Activated T-helper 2 cell treated with anti-CD3 and anti-CD28 coated beads, Interferon-gamma antibody, Interleukin-2, Interleukin-4, amounts not matched to agents 10 μg/mL and 5 μg/mL and 100 μg/mL, durations not matched to agents 14 hours and 24 hours and 36 hours (primary cell): ENCODE results near the gene EML5. TPM values are rescaled to one million over a fixed set of nuclear protein-coding genes. Genes with fewer than 3 reads are reported as not detected.

Experiments used
- DNase-seq: peaks from one replicate; pipeline ENCODE4 v3.0.0; 2021; ENCODE audit warnings: low spot score
- H3K27ac Mint-ChIP-seq: one replicate; pipeline ENCODE4 v1.8.0; 2021; ENCODE audit warnings: mixed read lengths
- H3K27me3 Mint-ChIP-seq: one replicate; pipeline ENCODE4 v1.8.0; 2021; ENCODE audit warnings: low read depth, mixed read lengths
- H3K36me3 Mint-ChIP-seq: one replicate; pipeline ENCODE4 v1.8.0; 2021; ENCODE audit warnings: low read depth, mixed read lengths
- H3K4me1 Mint-ChIP-seq: one replicate; pipeline ENCODE4 v1.8.0; 2021; ENCODE audit warnings: low read depth, mixed read lengths
- H3K4me3 Mint-ChIP-seq: one replicate; pipeline ENCODE4 v1.8.0; 2021; ENCODE audit warnings: low read depth, mild to moderate bottlenecking, moderate library complexity, mixed read lengths
- H3K9me3 Mint-ChIP-seq: one replicate; pipeline ENCODE4 v1.8.0; 2021; ENCODE audit warnings: mixed read lengths
- intact Hi-C: fragments of 100-400 bp; cut with micrococcal nuclease; formaldehyde crosslinking; loops from one replicate; pipeline ENCODE4 v1.15.1; 2023
- total RNA-seq: library from RNA; stranded (reverse); gene quantifications from 2 replicates; pipeline ENCODE4 v1.2.3, GENCODE V29; 2022

EML5 gene
- total RNA-seq, 1 donor from 2014 or later: 0.55 TPM

DNA sequence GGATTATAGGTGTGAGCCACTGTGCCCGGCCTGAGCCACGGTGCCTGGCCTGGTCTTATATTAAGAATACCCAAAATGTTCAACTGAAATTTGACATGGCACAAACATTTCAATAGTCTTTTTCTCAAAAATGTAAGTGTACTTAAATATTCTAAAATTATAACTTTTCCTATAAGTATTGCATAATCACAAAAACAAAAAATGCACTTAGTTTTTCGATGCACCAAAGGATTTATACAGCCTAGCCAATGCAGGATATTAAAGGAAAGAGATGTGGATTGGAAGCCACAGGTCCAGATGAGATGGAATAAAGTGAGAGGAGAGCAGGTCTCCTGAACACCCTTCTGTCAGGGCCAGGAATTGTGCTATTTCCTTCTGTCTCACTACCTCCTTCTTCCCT lies 167.1 kb downstream of the EML5 start:
- Mint-ChIP-seq H3K36me3 (no peaks in the 10 kb centered on the region), H3K27ac (no peak overlapping the region), H3K4me1 (no peaks in the 10 kb centered on the region), H3K9me3 (no peaks in the 10 kb centered on the region), H3K4me3 (no peak overlapping the region), H3K27me3 (no peaks in the 10 kb centered on the region)
- intact Hi-C loops: no loop called here
- no peak for DNase-seq

DNA sequence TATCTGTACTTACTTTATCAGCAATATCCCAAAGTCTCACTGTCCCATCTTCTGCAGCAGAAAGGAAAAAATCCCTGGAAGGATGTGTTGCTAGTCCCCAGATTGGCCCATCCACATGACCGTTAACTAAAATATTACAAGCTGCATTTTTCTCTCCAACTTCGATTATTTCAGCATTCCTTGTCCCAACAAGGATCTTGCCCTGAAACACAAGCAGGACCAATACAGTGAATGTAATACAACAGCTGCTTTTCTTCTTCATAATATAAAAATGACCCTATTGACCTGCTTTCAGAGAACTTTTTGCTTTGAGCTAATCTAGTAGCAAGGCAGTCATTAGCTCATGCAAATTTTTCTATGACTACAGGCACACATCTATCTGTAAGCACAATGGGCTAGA lies 171.7 kb downstream of the EML5 start:
- intact Hi-C loops: no loop called here
- DNase-seq: no peak
- H3K27me3 Mint-ChIP-seq: no peaks in the 10 kb centered on the region
- H3K9me3 Mint-ChIP-seq: no peaks in the 10 kb centered on the region
- H3K27ac Mint-ChIP-seq: no peak overlapping the region
- no peak overlapping the region for H3K4me3 Mint-ChIP-seq
- no peaks in the 10 kb centered on the region for H3K4me1 Mint-ChIP-seq
- peaks cover 5% of the 10 kb centered on the region for H3K36me3 Mint-ChIP-seq

DNA sequence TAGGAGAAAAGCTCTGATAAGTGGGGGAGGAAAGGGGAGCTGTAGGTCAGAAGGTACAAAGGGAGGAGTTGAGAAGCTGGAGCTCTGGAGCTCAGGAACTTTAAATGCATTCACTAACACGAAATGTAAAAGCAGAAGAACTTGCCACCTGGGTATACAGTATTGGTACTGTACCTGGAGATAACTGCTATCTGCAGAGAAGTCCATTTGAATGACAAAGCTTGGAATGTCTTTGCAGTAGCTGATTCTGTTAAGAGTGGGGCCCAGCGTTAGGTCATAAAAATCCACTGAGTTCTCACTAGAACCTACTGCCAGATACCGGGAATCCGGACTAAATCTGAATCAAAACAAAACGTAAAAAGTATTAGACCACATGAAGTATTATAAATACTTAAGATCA lies 174.3 kb downstream of the EML5 start:
- peaks cover 8% of the 10 kb centered on the region for H3K36me3 Mint-ChIP-seq
- no peak overlapping the region for H3K4me3 Mint-ChIP-seq
- intact Hi-C loops: no loop called here
- peaks cover 2% of the 10 kb centered on the region for H3K4me1 Mint-ChIP-seq
- H3K9me3 Mint-ChIP-seq: no peaks in the 10 kb centered on the region
- no peak overlapping the region for H3K27ac Mint-ChIP-seq
- no peaks in the 10 kb centered on the region for H3K27me3 Mint-ChIP-seq
- no peak for DNase-seq

DNA sequence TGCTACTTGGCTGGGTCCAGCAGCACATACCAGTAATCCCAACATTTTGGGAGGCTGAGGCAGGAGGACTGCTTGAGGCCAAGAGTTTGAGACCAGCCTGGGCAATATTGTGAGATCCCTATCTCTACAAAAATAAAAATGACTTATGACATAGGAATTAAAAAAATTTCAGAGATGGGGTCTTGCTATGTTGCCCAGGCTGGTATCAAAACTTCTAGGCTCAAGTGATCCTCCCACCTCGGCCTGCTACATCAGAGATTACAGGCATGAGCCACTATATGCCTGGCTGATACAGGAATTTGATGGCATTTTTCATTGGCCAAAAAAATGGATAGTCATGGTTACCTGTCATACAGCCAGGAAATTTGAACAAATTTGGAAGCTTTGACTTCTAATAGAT lies 175.3 kb downstream of the EML5 start:
- H3K27ac Mint-ChIP-seq: no peak overlapping the region
- H3K9me3 Mint-ChIP-seq: no peaks in the 10 kb centered on the region
- no peak for DNase-seq
- H3K36me3 Mint-ChIP-seq: peaks cover 14% of the 10 kb centered on the region
- H3K4me1 Mint-ChIP-seq: peaks cover 5% of the 10 kb centered on the region
- intact Hi-C loops: no loop called here
- no peaks in the 10 kb centered on the region for H3K27me3 Mint-ChIP-seq
- no peak overlapping the region for H3K4me3 Mint-ChIP-seq

DNA sequence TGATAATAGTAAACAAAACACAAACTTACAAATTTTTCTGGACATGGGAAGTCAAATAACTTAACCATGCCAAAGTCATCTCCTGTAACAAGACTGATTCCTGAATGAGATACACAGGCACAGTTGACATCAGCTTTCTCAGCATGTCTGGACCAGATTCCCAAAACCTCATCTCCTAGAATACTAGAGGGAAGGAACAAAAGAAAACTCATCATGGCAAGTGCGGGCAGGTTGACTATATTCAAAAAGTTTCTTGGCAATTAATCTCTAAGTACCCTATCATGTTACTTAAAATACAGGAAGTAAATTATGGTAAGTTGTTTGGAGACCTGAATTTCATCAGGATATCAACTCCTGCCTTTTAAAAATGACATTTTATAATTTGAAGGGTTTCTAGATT lies 176.1 kb downstream of the EML5 start:
- Mint-ChIP-seq H3K36me3 (peaks cover 20% of the 10 kb centered on the region), H3K27ac (no peak overlapping the region), H3K4me1 (peaks cover 7% of the 10 kb centered on the region), H3K4me3 (no peak overlapping the region), H3K27me3 (no peaks in the 10 kb centered on the region), H3K9me3 (no peaks in the 10 kb centered on the region)
- no peak for DNase-seq
- intact Hi-C loops: no loop called here

DNA sequence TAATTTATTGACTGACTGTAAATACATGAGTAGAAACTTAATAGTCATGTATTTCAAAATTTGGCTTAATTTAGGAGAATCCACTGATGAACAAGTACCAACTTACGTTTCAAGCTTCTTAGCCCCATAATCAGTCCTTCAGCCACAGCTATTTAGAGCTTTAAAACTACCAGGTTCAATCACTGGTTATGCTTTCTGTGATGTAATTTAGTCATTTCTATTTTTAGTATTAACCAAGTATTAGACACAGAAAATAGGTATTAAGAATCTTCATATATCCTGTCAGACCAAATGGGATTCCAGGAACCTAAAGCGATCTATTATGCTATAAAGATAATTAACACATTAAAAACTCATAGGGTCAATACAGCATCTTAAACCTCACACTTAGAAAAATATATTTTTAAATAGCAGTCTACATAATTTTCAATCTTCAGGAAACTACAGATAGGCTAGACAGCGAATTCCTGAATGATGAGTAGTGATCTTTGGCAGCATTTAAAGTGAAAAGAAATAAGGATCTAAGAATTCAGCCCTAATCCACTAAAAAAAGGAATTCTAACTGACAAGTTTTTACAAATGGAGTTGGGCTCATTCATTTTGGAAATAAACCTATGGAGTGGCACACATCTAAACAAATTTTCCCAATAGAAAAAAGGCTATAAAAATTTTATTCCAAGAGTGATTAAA lies 178.4 kb downstream of the EML5 start:
- no peak for DNase-seq
- Mint-ChIP-seq H3K27ac (no peak overlapping the region), H3K4me3 (no peak overlapping the region), H3K9me3 (no peaks in the 10 kb centered on the region), H3K27me3 (no peaks in the 10 kb centered on the region), H3K36me3 (peaks cover 41% of the 10 kb centered on the region), H3K4me1 (peaks cover 8% of the 10 kb centered on the region)
- intact Hi-C loops: no loop called here

DNA sequence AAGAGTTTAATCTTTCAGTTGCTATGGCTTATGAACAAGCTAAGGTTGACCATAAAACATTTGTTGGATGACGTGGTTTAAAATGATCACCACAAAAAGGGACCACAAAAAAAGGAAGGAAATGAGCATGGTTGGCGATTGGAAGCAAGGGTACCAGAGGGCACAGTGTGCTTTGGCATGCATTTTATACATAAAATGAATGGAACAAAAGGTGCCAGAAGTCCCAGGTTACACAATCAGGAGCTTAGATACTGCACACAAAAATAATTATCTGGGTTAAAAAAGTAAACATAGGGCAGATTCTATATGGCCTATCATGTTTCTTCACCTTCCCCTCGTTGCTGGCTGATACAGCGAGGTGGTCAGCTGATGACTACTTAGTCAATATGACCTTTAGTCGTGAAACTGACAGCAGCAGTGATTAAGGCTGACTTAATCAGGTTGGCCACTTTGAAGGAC lies 179.2 kb downstream of the EML5 start:
- Mint-ChIP-seq H3K4me3 (no peak overlapping the region), H3K27me3 (no peaks in the 10 kb centered on the region), H3K27ac (no peak overlapping the region), H3K4me1 (peaks cover 8% of the 10 kb centered on the region), H3K36me3 (peaks cover 48% of the 10 kb centered on the region), H3K9me3 (no peaks in the 10 kb centered on the region)
- no peak for DNase-seq
- intact Hi-C loops: no loop called here

DNA sequence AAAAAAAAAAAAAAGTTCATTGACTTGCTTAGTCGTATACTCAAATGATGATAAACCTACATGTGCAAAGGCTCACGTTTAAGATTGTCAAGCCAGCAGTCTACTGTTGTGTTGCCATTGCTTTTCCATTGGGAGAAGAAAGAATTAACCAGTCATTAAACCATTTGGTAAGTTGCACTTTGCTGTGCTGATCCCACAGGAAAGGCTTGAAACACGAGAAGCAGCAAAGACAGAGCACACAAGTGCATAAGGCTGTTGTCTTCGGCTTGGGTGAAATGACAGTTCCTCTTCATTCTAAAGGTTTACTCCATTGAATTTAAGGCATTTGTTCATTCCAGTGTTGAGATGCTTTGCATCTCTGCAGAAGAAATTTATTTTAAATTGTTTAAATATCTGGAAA lies 179.8 kb downstream of the EML5 start:
- DNase-seq: no peak
- Mint-ChIP-seq H3K4me3 (no peak overlapping the region), H3K27ac (no peak overlapping the region), H3K4me1 (peaks cover 8% of the 10 kb centered on the region), H3K36me3 (peaks cover 54% of the 10 kb centered on the region), H3K27me3 (no peaks in the 10 kb centered on the region), H3K9me3 (no peaks in the 10 kb centered on the region)
- intact Hi-C loops: no loop called here

DNA sequence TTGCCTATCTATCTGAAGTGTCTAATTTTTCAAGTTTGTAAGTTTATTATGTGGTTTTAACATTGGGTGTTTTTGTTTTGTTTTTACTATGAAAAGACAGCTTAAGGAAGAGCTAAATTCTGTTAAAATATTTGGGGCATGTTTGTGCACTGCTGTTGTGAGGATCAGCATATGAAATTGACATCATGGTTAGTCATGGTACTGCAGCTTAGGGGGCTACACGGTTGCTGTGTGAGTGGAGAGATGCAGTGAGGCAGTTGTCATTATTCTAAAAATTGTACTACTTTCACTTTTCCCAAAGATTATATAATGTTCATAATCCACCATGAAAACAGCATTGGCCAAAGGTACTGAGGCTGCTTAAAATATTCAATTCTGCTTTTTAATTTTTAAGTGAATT lies 180.9 kb downstream of the EML5 start:
- Mint-ChIP-seq H3K4me3 (no peak overlapping the region), H3K36me3 (peaks cover 65% of the 10 kb centered on the region), H3K4me1 (peaks cover 8% of the 10 kb centered on the region), H3K27me3 (no peaks in the 10 kb centered on the region), H3K27ac (no peak overlapping the region), H3K9me3 (no peaks in the 10 kb centered on the region)
- DNase-seq: no peak
- intact Hi-C loops: no loop called here

DNA sequence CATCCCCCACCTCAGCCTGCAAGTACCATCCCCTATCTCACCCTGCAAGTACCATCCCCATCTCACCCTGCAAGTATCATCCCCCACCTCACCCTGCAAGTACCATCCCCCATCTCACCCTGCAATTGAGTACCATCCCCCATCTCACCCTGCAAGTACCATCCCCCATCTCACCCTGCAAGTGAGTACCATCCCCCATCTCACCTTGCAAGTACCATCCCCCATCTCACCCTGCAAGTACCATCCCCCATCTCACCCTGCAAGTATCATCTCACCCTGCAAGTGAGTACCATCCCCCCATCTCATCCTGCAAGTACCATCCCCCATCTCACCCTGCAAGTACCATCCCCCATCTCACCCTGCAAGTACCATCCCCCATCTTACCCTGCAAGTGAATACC lies 184.9 kb downstream of the EML5 start:
- H3K36me3 Mint-ChIP-seq: peaks cover 80% of the 10 kb centered on the region

DNA sequence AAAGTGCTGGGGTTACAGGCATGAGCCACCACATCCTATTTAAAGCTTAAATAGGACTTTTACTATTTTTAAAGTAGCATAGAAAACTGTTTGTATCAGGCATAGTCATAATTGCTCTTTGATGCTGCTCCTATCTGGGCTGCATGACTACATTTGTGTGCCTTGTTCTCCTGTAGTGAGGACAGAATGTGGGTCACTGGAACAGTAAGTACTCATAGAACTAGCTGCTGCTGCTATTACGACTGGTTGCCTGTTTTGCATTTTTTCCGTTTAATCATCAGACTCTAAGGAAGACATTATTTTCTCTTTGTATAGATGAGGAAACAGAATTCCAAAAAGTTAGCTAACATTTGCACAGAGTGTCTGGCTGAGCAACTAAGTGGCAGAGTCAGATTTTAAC lies 187.2 kb downstream of the EML5 start:
- no peaks in the 10 kb centered on the region for H3K9me3 Mint-ChIP-seq
- intact Hi-C loops: no loop called here
- DNase-seq: no peak
- no peak overlapping the region for H3K27ac Mint-ChIP-seq
- no peak overlapping the region for H3K4me3 Mint-ChIP-seq
- peaks cover 16% of the 10 kb centered on the region for H3K4me1 Mint-ChIP-seq
- H3K36me3 Mint-ChIP-seq: peaks cover 83% of the 10 kb centered on the region
- no peaks in the 10 kb centered on the region for H3K27me3 Mint-ChIP-seq

More for the DNA sequence above, 184.9 kb downstream of the EML5 start:
- Mint-ChIP-seq H3K4me1 (peaks cover 15% of the 10 kb centered on the region), H3K27me3 (no peaks in the 10 kb centered on the region), H3K9me3 (no peaks in the 10 kb centered on the region), H3K4me3 (no peak overlapping the region), H3K27ac (no peak overlapping the region)
- no peak for DNase-seq
- intact Hi-C loops: no loop called here

DNA sequence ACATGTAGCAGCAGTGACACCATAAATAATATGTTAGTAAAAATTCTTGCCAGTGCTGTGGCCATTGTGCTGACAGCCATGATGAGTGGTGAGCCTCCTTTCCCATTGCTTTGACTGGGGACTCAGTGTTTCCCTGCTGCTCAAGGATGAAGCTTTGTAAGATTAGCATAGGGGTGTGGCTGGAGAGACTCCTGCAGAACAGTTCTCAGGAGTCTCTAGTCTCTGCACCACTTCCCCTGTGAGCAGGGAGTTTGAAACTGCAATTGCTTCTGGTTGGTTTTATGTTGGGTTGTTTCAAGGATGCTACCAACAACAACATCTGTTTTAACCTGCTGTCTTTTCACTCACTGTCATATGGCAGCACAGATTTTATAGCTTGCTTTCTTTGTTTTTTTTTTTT lies 188.5 kb downstream of the EML5 start:
- no peaks in the 10 kb centered on the region for H3K9me3 Mint-ChIP-seq
- intact Hi-C loops: loop anchor here (5.0 kb wide), 1 partner anchor 112 kb away; no protein-coding TSS in a partner anchor
- DNase-seq: no peak
- H3K36me3 Mint-ChIP-seq: peaks cover 79% of the 10 kb centered on the region
- H3K4me3 Mint-ChIP-seq: no peak overlapping the region
- H3K4me1 Mint-ChIP-seq: peaks cover 27% of the 10 kb centered on the region
- H3K27me3 Mint-ChIP-seq: no peaks in the 10 kb centered on the region
- H3K27ac Mint-ChIP-seq: peak overlapping the region; percentile 20

DNA sequence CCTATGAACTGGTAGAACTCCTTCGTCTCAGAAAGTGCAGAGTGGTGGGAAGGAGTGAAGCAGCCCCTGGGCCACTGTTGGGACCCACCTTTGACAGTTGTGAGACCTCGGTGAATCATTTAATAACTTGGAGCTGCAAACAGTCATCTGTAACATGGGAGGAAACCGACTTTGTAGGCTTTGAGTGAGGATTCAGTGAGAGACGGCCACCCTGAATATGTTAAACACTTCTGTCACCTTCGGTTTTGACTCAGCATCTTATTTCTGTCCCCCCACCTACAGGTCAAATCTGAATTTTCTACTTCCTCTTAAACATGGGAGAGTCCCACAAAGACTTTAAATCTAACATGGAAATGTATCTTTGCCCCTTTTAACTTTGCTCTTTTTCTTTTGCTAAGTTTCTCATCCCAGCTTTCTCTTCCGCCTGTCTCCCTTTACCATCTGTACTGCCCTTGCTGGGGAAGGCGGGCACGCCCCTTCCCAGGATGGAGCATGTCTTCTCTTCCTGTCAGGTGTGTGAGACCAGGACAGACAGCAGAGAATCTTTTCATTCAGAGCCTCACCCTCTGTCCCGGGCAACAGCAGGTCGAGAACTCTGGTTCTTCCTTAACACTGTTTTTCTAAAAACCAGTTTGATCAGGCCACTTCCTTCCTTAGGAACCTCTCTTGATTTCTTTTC lies 192.9 kb downstream of the EML5 start:
- Mint-ChIP-seq H3K27ac (peak overlapping the region; percentile 80), H3K4me3 (peak overlapping the region; percentile 56), H3K4me1 (peaks cover 44% of the 10 kb centered on the region), H3K9me3 (no peaks in the 10 kb centered on the region), H3K36me3 (peaks cover 77% of the 10 kb centered on the region), H3K27me3 (no peaks in the 10 kb centered on the region)
- no peak for DNase-seq
- intact Hi-C loops: loop anchor here (5.0 kb wide), 2 partner anchors 38 to 108 kb away; partner anchors contain the start of gene ZC3H14
